CD14-positive monocyte (primary cell): ENCODE data around the gene KIF25. TPM values are rescaled to one million over a fixed set of nuclear protein-coding genes. Genes with fewer than 3 reads are reported as not detected.

Experiments
- DNase-seq, 3 donors: peaks; one replicate each; pipeline ENCODE4 v3.0.0-alpha.2; 2011 to 2022
- H2AFZ ChIP-seq: 2 replicates; pipeline ENCODE4 v1.6.0; 2012; ENCODE audit warnings: mild to moderate bottlenecking, low read depth, low read length, inconsistent platforms; ENCODE audit not compliant: insufficient read depth, poor library complexity, severe bottlenecking
- H3K27ac ChIP-seq, 2 donors: 1 replicate in 1 of 2; 2 replicates in 1 of 2; pipeline ENCODE4 v1.5.1; 2012 to 2013; ENCODE audit warnings: low read length in 2 of 2, control low read depth in 1 of 2, inconsistent platforms in 1 of 2, low read depth in 1 of 2, mild to moderate bottlenecking in 1 of 2
- H3K27me3 ChIP-seq, 2 donors: one replicate each; pipeline versions ENCODE4 v1.6.0 to v1.6.1; 2011 to 2013; ENCODE audit warnings: low read length in 2 of 2; ENCODE audit not compliant: control insufficient read depth in 2 of 2, insufficient read depth in 2 of 2
- H3K36me3 ChIP-seq, 2 donors: replicated peaks in 1 of 2; 1 replicate in 1 of 2; 2 replicates in 1 of 2; pipeline versions ENCODE4 v1.5.1 to v1.6.1; 2012 to 2013; ENCODE audit warnings: low read length in 2 of 2, control low read depth in 1 of 2, inconsistent platforms in 1 of 2, mild to moderate bottlenecking in 1 of 2; ENCODE audit not compliant: insufficient read depth in 2 of 2, control insufficient read depth in 1 of 2
- H3K4me1 ChIP-seq, 2 donors: 1 replicate in 1 of 2; 2 replicates in 1 of 2; pipeline versions ENCODE4 v1.5.1 to v1.6.1; 2012 to 2013; ENCODE audit warnings: low read length in 2 of 2, control low read depth in 1 of 2, inconsistent platforms in 1 of 2, mild to moderate bottlenecking in 1 of 2, moderate library complexity in 1 of 2; ENCODE audit not compliant: insufficient read depth in 2 of 2, control insufficient read depth in 1 of 2
- H3K4me2 ChIP-seq: replicated peaks from 2 replicates; pipeline ENCODE3; 2012; ENCODE audit warnings: low read length, moderate library complexity, mild to moderate bottlenecking; ENCODE audit not compliant: poor library complexity, severe bottlenecking; ENCODE audit errors: extremely low read depth
- H3K4me3 ChIP-seq, 3 experiments: fragments of 200-600 bp in 1 of 3; sonication (generic) in 1 of 3; replicated peaks in 1 of 3; 1 replicate in 2 of 3; 2 replicates in 1 of 3; pipeline ENCODE4 v1.5.1; 2011 to 2013; ENCODE audit warnings: low read length in 3 of 3, mild to moderate bottlenecking in 3 of 3, control low read depth in 2 of 3, low read depth in 2 of 3, inconsistent platforms in 1 of 3, moderate library complexity in 1 of 3
- H3K79me2 ChIP-seq: 2 replicates; pipeline ENCODE4 v1.6.0; 2012; ENCODE audit warnings: mild to moderate bottlenecking, control low read depth, inconsistent platforms, low read length, moderate library complexity; ENCODE audit not compliant: insufficient read depth
- H3K9ac ChIP-seq: 2 replicates; pipeline ENCODE4 v1.6.0; 2017; ENCODE audit warnings: low read length, mild to moderate bottlenecking; ENCODE audit not compliant: insufficient read depth, poor library complexity, severe bottlenecking
- H3K9me3 ChIP-seq, 2 donors: replicated peaks in 1 of 2; 1 replicate in 1 of 2; 2 replicates in 1 of 2; pipeline versions ENCODE4 v1.5.1 to v1.6.1; 2012 to 2013; ENCODE audit warnings: low read length in 2 of 2, control low read depth in 1 of 2; ENCODE audit not compliant: control insufficient read depth in 1 of 2, insufficient read depth in 1 of 2
- H4K20me1 ChIP-seq: 2 replicates; pipeline ENCODE4 v1.6.0; 2012; ENCODE audit warnings: mild to moderate bottlenecking, low read length, control low read depth, moderate library complexity; ENCODE audit not compliant: insufficient read depth
- H3K27ac Mint-ChIP-seq, 7 donors: one replicate each; pipeline ENCODE4 v1.8.0; 2020; ENCODE audit warnings: mild to moderate bottlenecking in 7 of 7, mixed read lengths in 7 of 7, moderate library complexity in 6 of 7, inconsistent platforms in 2 of 7
- H3K27me3 Mint-ChIP-seq, 3 donors: one replicate each; pipeline ENCODE4 v1.8.0; 2021 to 2022; ENCODE audit warnings: low read depth in 3 of 3, mild to moderate bottlenecking in 3 of 3, mixed read lengths in 3 of 3, moderate library complexity in 3 of 3, inconsistent platforms in 1 of 3
- H3K36me3 Mint-ChIP-seq, 2 donors: one replicate each; pipeline ENCODE4 v1.8.0; 2020; ENCODE audit warnings: mixed read lengths in 2 of 2, inconsistent platforms in 1 of 2, mild to moderate bottlenecking in 1 of 2
- H3K4me1 Mint-ChIP-seq: one replicate; pipeline ENCODE4 v1.8.0; 2020; ENCODE audit warnings: mild to moderate bottlenecking, mixed read lengths
- H3K4me3 Mint-ChIP-seq, 2 donors: one replicate each; pipeline ENCODE4 v1.8.0; 2020; ENCODE audit warnings: mild to moderate bottlenecking in 2 of 2, mixed read lengths in 2 of 2, moderate library complexity in 1 of 2
- H3K9me3 Mint-ChIP-seq, 7 donors: one replicate each; pipeline ENCODE4 v1.8.0; 2020 to 2022; ENCODE audit warnings: mixed read lengths in 7 of 7, mild to moderate bottlenecking in 6 of 7, moderate library complexity in 6 of 7, inconsistent platforms in 2 of 7
- CTCF ChIP-seq: fragments of 200-600 bp; IDR thresholded peaks from one replicate; pipeline ENCODE4 v1.8.0; 2022; ENCODE audit warnings: antibody characterized with exemption, mild to moderate bottlenecking
- WGBS: methylation state at CpG from one replicate; pipeline ENCODE4 v1.1.5; 2013; ENCODE audit warnings: missing lambda C conversion rate; ENCODE audit not compliant: insufficient coverage; 5-methylcytosine and 5-hydroxymethylcytosine counted together
- intact Hi-C, 2 donors: fragments of 100-400 bp; cut with micrococcal nuclease; formaldehyde crosslinking; loops; one replicate each; pipeline versions ENCODE4 v1.15.0 to v1.15.1; 2023
- polyA plus RNA-seq, 3 donors: library from polyadenylated mRNA; depleted of rRNA in 1 of 3; unstranded in 2 of 3; stranded (reverse) in 1 of 3; fragments of 300-500 nt in 2 of 3; fragments of >200 nt in 1 of 3; fragmentation: Illumina TruSeq in 2 of 3; gene quantifications; 1 replicate in 2 of 3; 2 replicates in 1 of 3; pipeline ENCODE4 v1.2.3, GENCODE V29; 2012 to 2021

The KIF25 gene
- polyA plus RNA-seq, 3 donors = not detected

- 95% methylated on average over 10 of the region's 10 CpGs for WGBS
- Histone ChIP-seq H2AFZ (no peak overlapping the region), H3K36me3 (no peaks in the 10 kb centered on the region), H3K27ac (no peak overlapping the region), H3K4me3 (no peak overlapping the region), H3K27me3 (no peaks in the 10 kb centered on the region), H3K79me2 (no peaks in the 10 kb centered on the region), H3K4me1 (no peaks in the 10 kb centered on the region), H3K9me3 (peaks cover 0 to under 1% of the 10 kb centered on the region in 2 donors), H3K4me2 (no peak overlapping the region), H3K9ac (no peak overlapping the region), H4K20me1 (no peaks in the 10 kb centered on the region)
- intact Hi-C loops = no loop called here
- Mint-ChIP-seq H3K4me1 (no peaks in the 10 kb centered on the region), H3K27me3 (peaks cover 3 to 11% (median 5%) of the 10 kb centered on the region in 3 donors), H3K27ac (no peak overlapping the region), H3K9me3 (peaks cover 0 to 5% (median 0%) of the 10 kb centered on the region in 7 donors), H3K36me3 (no peaks in the 10 kb centered on the region), H3K4me3 (no peak overlapping the region)
- no peak for TF ChIP-seq CTCF
- no peak for DNase-seq
These were observed 89.1 kb downstream of the KIF25 start for GRCh38 chr6:168086616-168087015.

GRCh38 chr6:168087436-168088160 lies 90.1 kb downstream of the KIF25 start:
- Histone ChIP-seq H3K9me3 (peaks cover 0 to 10% of the 10 kb centered on the region in 2 donors), H3K27me3 (no peaks in the 10 kb centered on the region), H2AFZ (no peak overlapping the region), H3K4me1 (no peaks in the 10 kb centered on the region), H3K4me2 (no peak overlapping the region), H3K27ac (no peak overlapping the region), H4K20me1 (no peaks in the 10 kb centered on the region), H3K36me3 (no peaks in the 10 kb centered on the region), H3K4me3 (no peak overlapping the region), H3K9ac (no peak overlapping the region), H3K79me2 (no peaks in the 10 kb centered on the region)
- Mint-ChIP-seq H3K36me3 (no peaks in the 10 kb centered on the region), H3K9me3 (peaks cover 0 to 8% (median 3%) of the 10 kb centered on the region in 7 donors), H3K4me1 (no peaks in the 10 kb centered on the region), H3K27me3 (peaks cover 3 to 11% (median 5%) of the 10 kb centered on the region in 3 donors), H3K27ac (no peak overlapping the region), H3K4me3 (no peak overlapping the region)
- no peak for TF ChIP-seq CTCF
- intact Hi-C loops = no loop called here
- DNase-seq = no peak
- WGBS = 95% methylated on average over 14 of the region's 25 CpGs
